CD4-positive, alpha-beta T cell (primary cell): Measurements from ENCODE around the gene FAM219A. TPM values are rescaled to one million over a fixed set of nuclear protein-coding genes. Genes with fewer than 3 reads are reported as not detected.

Source experiments
- ATAC-seq: fragments of 200-7000 bp; cut with Tn5 transposase; one replicate; pipeline ENCODE4 v1.10.0; 2022; ENCODE audit warnings: mild to moderate bottlenecking; ENCODE audit not compliant: poor library complexity
- CTCF ChIA-PET: fragments of 350-600 bp; sonication (Branson Sonifier 250); formaldehyde crosslinking; loops from one replicate; lab custom pipeline; 2021; ENCODE audit warnings: antibody characterized with exemption, inconsistent platforms; lab: Charles Lee
- POLR2A ChIA-PET: fragments of 350-600 bp; sonication (Branson Sonifier 250); formaldehyde crosslinking; loops from one replicate; lab custom pipeline; 2021; ENCODE audit warnings: antibody characterized with exemption, inconsistent platforms; lab: Charles Lee
- DNase-seq, 14 experiments: peaks; one replicate each; pipeline ENCODE4 v3.0.0-alpha.2; 2013 to 2020; ENCODE audit warnings: mixed read lengths in 2 of 14
- H3K27ac ChIP-seq, 2 donors: one replicate each; pipeline versions ENCODE4 v1.5.1 to v1.7.0; 2013; ENCODE audit warnings: low read length in 2 of 2, low read depth in 1 of 2, mild to moderate bottlenecking in 1 of 2
- H3K27me3 ChIP-seq, 2 experiments: 1 replicate in 1 of 2; 2 replicates in 1 of 2; pipeline versions ENCODE4 v1.6.1 to v1.7.0; 2013; ENCODE audit warnings: low read length in 2 of 2, control low read depth in 1 of 2, mild to moderate bottlenecking in 1 of 2, moderate library complexity in 1 of 2; ENCODE audit not compliant: insufficient read depth in 2 of 2, control insufficient read depth in 1 of 2
- H3K36me3 ChIP-seq: one replicate; pipeline ENCODE4 v1.6.1; 2013; ENCODE audit warnings: low read length, control low read depth; ENCODE audit not compliant: insufficient read depth
- H3K4me1 ChIP-seq: one replicate; pipeline ENCODE4 v1.6.1; 2013; ENCODE audit warnings: low read length, control low read depth; ENCODE audit not compliant: insufficient read depth
- H3K4me3 ChIP-seq: one replicate; pipeline ENCODE4 v1.5.1; 2013; ENCODE audit warnings: mild to moderate bottlenecking, low read length, moderate library complexity
- H3K9me3 ChIP-seq, 2 experiments: 1 replicate in 1 of 2; 2 replicates in 1 of 2; pipeline versions ENCODE4 v1.6.1 to v1.7.0; 2013; ENCODE audit warnings: low read length in 2 of 2, mild to moderate bottlenecking in 2 of 2, control low read depth in 1 of 2, moderate library complexity in 1 of 2; ENCODE audit not compliant: control insufficient read depth in 1 of 2, insufficient read depth in 1 of 2
- H3K27ac Mint-ChIP-seq: one replicate; pipeline ENCODE4 v1.8.0; 2020; ENCODE audit warnings: mixed read lengths
- H3K27me3 Mint-ChIP-seq: one replicate; pipeline ENCODE4 v1.8.0; 2021; ENCODE audit warnings: mixed read lengths
- H3K36me3 Mint-ChIP-seq: one replicate; pipeline ENCODE4 v1.8.0; 2021; ENCODE audit warnings: low read depth, mixed read lengths
- H3K4me1 Mint-ChIP-seq: one replicate; pipeline ENCODE4 v1.8.0; 2021; ENCODE audit warnings: low read depth, mixed read lengths
- H3K4me3 Mint-ChIP-seq: one replicate; pipeline ENCODE4 v1.8.0; 2020; ENCODE audit warnings: mild to moderate bottlenecking, mixed read lengths
- H3K9me3 Mint-ChIP-seq: one replicate; pipeline ENCODE4 v1.8.0; 2020; ENCODE audit warnings: mixed read lengths
- CTCF ChIP-seq: fragments of 200-600 bp; IDR thresholded peaks from one replicate; pipeline ENCODE4 v1.8.0; 2022; ENCODE audit warnings: antibody characterized with exemption, mild to moderate bottlenecking
- intact Hi-C, 2 experiments: fragments of 100-400 bp; cut with DNase I in 1 of 2; cut with micrococcal nuclease in 1 of 2; formaldehyde crosslinking; loops; one replicate each; pipeline versions ENCODE4 v1.15.1 to v1.9.0; 2023 to 2025; cut with DNase I, micrococcal nuclease
- total RNA-seq, 174 experiments: library from RNA in 2 of 174; stranded (reverse) in 2 of 174; gene quantifications; one replicate each; pipeline ENCODE4 v1.2.3 and lab custom pipeline; 2021 to 2026

The FAM219A gene
- total RNA-seq, 2 experiments from 2014 or later, result 7.7 to 8.5 TPM

- Histone ChIP-seq H3K36me3 (no peaks in the 10 kb centered on the region), H3K4me1 (peaks cover 38% of the 10 kb centered on the region), H3K4me3 (peak overlapping the region; percentile 76), H3K27ac (no peak overlapping the region), H3K9me3 (no peaks in the 10 kb centered on the region), H3K27me3 (no peaks in the 10 kb centered on the region)
- Mint-ChIP-seq H3K27me3 (no peaks in the 10 kb centered on the region), H3K9me3 (no peaks in the 10 kb centered on the region), H3K36me3 (no peaks in the 10 kb centered on the region), H3K4me3 (peak overlapping the region; percentile 78), H3K27ac (peak overlapping the region; percentile 73), H3K4me1 (peaks cover 35% of the 10 kb centered on the region)
- no peak for TF ChIP-seq CTCF
- ATAC-seq (no peak), DNase-seq (peak in 5 of 14 experiments; percentile 24 to 56 (median 33))
- CTCF ChIA-PET, result no interaction called here
- POLR2A ChIA-PET, result interaction anchor here (0.8 to 2.6 kb wide), 5 partner anchors 49 to 266 kb away, joined by 3 to 10 read pairs (median 4); partner anchors contain the start of genes DNAI1, FAM219A, GALT and SIGMAR1
- intact Hi-C loops, result loop anchor here in 1 of 2 experiments (5.0 to 10.0 kb wide), 2 partner anchors 603 to 1441 kb away; partner anchors contain the start of gene DNAJB5
These were observed 77.0 kb downstream of the FAM219A start for GRCh38 chr9:34381323-34381722.

- Histone ChIP-seq H3K36me3 (no peaks in the 10 kb centered on the region), H3K27ac (no peak overlapping the region), H3K9me3 (no peaks in the 10 kb centered on the region), H3K4me1 (peaks cover 44% of the 10 kb centered on the region), H3K27me3 (no peaks in the 10 kb centered on the region), H3K4me3 (peak overlapping the region; percentile 76)
- no peaks in the 10 kb centered on the region for H3K36me3 Mint-ChIP-seq
- H3K4me1 Mint-ChIP-seq, result peaks cover 41% of the 10 kb centered on the region
- H3K4me3 Mint-ChIP-seq, result peak overlapping the region; percentile 78
- ATAC-seq, result peak; percentile 43
- ChIA-PET CTCF (interaction anchor here (1.7 to 2.0 kb wide), 2 partner anchors 50 to 76 kb away, joined by 3 to 22 read pairs; partner anchors contain the start of gene NUDT2), POLR2A (interaction anchor here (0.8 to 2.6 kb wide), 8 partner anchors 48 to 266 kb away, joined by 3 to 11 read pairs (median 3); partner anchors contain the start of genes DNAI1, FAM219A, GALT and SIGMAR1)
- peak overlapping the region; percentile 73 for H3K27ac Mint-ChIP-seq
- no peak for TF ChIP-seq CTCF
- no peaks in the 10 kb centered on the region for H3K9me3 Mint-ChIP-seq
- peak; percentile 68 to 93 (median 74) for DNase-seq
- intact Hi-C loops, result loop anchor here in 1 of 2 experiments (5.0 to 10.0 kb wide), 2 partner anchors 604 to 1442 kb away; partner anchors contain the start of gene DNAJB5
- H3K27me3 Mint-ChIP-seq, result no peaks in the 10 kb centered on the region
These were observed 77.7 kb downstream of the FAM219A start for GRCh38 chr9:34380511-34381315.

GRCh38 chr9:34380034-34380510 lies 78.3 kb downstream of the FAM219A start:
- Histone ChIP-seq H3K9me3 (no peaks in the 10 kb centered on the region), H3K36me3 (no peaks in the 10 kb centered on the region), H3K4me3 (peak overlapping the region; percentile 76), H3K4me1 (peaks cover 48% of the 10 kb centered on the region), H3K27me3 (no peaks in the 10 kb centered on the region), H3K27ac (peak overlapping the region in 1 of 2 donors; percentile 42)
- no peaks in the 10 kb centered on the region for H3K9me3 Mint-ChIP-seq
- peaks cover 47% of the 10 kb centered on the region for H3K4me1 Mint-ChIP-seq
- TF ChIP-seq CTCF, result no peak
- POLR2A ChIA-PET, result interaction anchor here (1.0 to 2.6 kb wide), 8 partner anchors 47 to 267 kb away, joined by 3 to 11 read pairs (median 4); partner anchors contain the start of genes DNAI1, FAM219A, GALT and SIGMAR1
- ATAC-seq (no peak), DNase-seq (peak in 2 of 14 experiments; percentile 34 to 49)
- CTCF ChIA-PET, result interaction anchor here (1.0 to 2.0 kb wide), 5 partner anchors 17 to 266 kb away, joined by 3 to 22 read pairs (median 3); partner anchors contain the start of genes GALT and NUDT2
- H3K36me3 Mint-ChIP-seq, result no peaks in the 10 kb centered on the region
- no peaks in the 10 kb centered on the region for H3K27me3 Mint-ChIP-seq
- intact Hi-C loops, result loop anchor here in 1 of 2 experiments (5.0 to 10.0 kb wide), 2 partner anchors 605 to 1442 kb away; partner anchors contain the start of gene DNAJB5
- peak overlapping the region; percentile 73 for H3K27ac Mint-ChIP-seq
- H3K4me3 Mint-ChIP-seq, result peak overlapping the region; percentile 78
